Activated CD4-positive, alpha-beta T cell treated with anti-CD3 and anti-CD28 coated beads, Interleukin-2, amount 50 U/mL, for 16 hours (primary cell): ENCODE measurements around the gene C5.
"Not testable (repeated sequence)": the region's sequence is repeated elsewhere in the genome, so short reads cannot be mapped to it uniquely, and the experiment has no call there.

Experiments used
- DNase-seq: peaks from one replicate; pipeline ENCODE4 v3.0.0-alpha.2; 2020

Gene C5

GRCh38 chr9:121048175-121048574 lies 1.9 kb downstream of the C5 start:
- no peak for DNase-seq

DNA sequence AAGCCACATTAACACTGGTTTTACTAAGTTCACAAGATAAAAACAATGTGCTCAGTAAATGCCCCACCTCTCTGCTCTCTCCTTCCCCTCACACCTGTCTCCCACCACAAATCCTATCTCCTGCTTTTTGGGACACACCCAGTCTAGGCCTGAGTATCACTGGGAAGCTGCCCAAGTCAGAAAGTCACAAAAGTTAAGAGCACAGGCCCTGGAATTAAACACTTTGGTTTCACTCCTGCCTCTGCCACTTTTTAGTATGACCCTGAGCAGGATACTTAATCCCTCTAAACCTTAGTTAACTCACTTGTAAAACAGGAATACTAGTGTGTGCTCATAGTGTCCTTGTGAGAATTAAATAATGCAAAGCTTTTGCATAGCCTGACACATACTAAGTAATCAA lies 11.3 kb downstream of the C5 start:
- DNase-seq = no peak

GRCh38 chr9:121038362-121038761 lies 11.7 kb downstream of the C5 start:
- no peak for DNase-seq

DNA sequence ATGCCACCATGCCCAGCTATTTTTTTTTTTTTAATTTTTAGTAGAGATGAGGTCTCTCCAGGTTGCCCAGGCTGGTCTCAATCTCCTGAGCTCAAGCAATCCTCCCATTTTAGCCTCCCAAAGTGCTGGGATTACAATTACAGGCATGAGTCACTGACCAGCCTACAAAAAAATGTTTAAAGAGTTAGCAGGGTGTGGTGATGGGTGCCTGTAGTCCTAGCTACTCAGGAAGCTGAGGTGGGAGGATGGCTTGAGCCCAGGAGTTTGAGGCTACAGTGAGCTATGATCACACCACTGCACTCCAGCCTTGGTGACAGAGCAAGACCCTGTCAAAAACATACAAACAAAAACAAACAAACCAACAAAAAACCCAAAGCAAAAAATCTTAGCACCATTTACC lies 14.4 kb downstream of the C5 start:
- DNase-seq = not testable (repeated sequence)

DNA sequence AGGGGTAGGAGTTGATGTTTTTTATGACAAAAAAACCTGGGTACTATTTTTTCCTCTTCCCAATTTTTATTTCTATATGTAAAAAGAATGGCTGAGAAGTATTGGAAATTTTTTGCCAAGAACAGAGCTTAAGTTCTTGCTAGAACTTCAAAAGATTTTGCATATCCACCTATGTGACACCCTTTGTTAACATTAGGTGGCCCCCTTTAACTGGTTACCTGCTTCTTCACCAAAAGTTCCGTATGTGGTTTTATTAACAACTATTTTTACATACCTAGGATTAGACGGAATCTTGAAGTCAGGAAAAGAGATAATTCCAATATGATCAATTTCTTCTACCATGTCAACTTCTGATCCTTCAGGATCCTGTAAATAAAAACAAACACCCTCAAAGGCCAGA lies 15.5 kb downstream of the C5 start:
- no peak for DNase-seq

- no peak for DNase-seq
Observed at GRCh38 chr9:121029469-121029868, 20.6 kb downstream of the C5 start.

- DNase-seq = not testable (repeated sequence)
Observed at GRCh38 chr9:121028285-121028684, 21.8 kb downstream of the C5 start.

GRCh38 chr9:121026768-121027167 lies 23.3 kb downstream of the C5 start:
- no peak for DNase-seq

DNA sequence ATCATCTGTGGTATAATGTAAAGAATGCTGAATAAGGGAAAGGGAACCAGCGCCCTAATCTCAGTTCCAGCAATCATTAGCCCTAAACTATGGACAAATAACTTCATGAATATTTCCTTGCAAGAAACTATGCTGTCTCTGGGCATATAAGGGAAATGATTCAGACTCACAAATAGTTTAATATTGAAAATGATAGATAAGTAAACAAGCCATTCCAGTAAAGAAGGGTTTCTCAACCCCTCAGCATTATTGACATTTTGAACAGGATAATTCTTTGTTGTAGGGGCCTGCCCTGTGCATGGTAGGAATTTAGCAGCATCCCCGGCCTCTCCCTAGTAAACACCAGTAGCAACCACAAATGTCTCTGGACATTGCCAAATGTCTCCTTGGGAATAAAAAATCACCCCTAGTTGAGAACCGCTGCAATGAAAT lies 23.8 kb downstream of the C5 start:
- DNase-seq = no peak

- DNase-seq = no peak
Observed at GRCh38 chr9:121024237-121024636, 25.8 kb downstream of the C5 start.

DNA sequence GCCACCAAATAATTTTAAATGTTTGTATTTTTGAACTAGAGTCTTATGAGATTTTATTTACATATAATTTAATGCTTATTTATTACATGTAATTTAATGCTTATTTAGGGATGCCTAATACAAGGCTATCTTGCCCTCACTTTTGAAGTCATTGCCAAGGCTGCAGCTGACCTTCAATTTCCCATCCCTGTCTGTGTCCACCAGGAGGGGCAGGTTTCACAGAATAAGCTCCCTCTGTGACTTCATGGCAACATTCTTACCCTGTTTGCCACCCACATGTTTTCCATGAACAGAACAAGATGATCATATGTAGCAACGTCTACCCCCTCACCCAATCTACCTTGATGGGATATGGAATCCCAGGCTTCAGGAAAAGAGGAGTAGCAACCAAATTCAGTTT lies 27.0 kb downstream of the C5 start:
- no peak for DNase-seq

DNA sequence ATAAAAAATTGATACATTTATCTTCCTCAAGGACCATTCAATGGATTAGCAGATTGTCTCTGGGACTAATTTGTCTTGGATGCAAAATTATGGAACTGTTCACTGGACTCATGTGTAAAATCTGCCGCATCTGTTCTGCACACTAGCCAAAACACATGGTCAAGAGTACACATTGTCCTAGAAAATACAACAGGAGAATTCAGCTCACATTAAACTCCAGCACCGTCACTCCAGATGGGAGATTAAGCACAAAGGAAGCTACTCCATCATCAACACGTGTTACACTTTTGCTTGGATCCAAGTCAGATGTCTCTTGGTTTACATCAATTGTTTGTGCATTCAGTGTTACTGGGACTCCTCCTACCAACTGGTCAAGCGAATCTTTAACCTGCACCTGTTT lies 28.8 kb downstream of the C5 start:
- DNase-seq = no peak

DNA sequence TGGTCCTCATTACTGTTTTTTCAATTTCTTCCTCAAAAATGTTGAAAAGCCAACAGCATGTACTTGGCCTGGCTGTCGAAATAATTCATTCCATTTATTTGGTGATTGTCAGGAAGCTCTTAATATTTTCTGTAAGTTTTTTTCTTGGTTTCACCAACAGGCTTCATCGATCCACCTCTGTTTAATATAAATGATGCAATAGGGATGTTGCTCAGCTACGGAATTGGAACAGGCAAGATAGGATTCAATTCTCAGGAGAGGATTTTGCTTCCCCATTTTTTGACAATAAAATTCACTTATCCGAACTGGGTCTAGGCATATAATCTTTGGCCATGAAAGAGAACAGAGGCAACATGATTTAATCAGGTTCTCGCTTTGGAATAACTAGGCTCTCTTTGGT lies 30.8 kb downstream of the C5 start:
- DNase-seq = no peak

- DNase-seq = no peak
Observed at GRCh38 chr9:121013911-121014310, 36.2 kb downstream of the C5 start.

GRCh38 chr9:121009650-121010049 lies 40.4 kb downstream of the C5 start:
- DNase-seq = peak; percentile 14

DNA sequence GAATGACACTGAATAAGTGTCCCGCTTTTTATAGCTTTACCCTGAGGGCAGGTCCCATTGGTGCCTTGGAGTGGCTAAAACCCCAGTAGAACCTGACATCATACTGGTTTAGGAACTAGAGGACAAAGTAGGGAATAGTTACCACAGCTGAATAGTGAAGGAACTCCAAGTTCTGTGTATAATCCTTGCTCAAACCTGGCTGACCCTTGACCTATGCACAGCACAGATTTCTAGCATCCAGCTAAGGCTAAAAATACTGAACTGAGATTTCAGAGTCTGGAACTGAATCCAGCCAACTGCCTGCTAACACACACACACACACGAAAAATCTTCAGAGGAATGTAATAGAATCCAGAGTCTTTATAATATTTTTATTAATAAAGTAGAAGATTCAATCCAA lies 50.8 kb downstream of the C5 start:
- DNase-seq = no peak

GRCh38 chr9:120998111-120998510 lies 52.0 kb downstream of the C5 start:
- no peak for DNase-seq

DNA sequence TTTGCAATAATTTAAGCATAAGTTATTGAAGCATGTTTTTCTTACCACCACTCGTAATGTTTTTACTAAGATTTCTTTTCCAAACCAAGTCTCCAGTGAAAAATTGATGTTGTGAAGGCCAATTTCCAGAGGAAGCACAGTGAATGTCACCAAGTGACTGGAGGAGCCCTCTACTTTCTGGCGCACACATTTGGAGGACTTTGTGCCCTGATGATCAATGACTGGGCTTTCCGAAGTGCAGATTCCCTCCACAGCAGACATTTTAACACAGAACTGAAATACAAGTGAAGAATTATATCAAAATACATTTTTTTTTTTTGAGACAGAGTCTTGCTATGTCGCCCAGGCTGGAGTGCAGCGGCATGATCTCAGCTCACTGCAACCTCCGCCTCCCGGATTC lies 52.6 kb downstream of the C5 start:
- no peak for DNase-seq

DNA sequence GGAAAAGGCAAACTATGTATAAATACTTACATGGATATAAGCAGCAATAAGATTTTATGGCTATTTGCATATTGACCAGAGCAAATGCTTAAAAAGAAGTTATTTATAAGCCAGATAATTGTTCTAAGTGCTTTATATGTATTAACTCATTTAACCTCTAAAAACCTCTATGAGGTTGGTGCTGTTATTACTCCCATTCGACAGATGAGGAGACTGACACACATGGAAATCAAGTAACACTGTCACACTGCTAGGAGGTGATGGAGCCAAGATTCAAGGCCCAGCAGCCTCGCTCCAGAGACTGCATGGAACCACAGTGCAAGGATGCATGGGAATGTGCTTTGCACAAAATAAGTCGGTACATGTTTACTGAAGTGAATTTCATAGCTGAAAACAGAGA lies 53.7 kb downstream of the C5 start:
- DNase-seq = no peak

- DNase-seq = no peak
Observed at GRCh38 chr9:120989065-120989464, 61.0 kb downstream of the C5 start.

DNA sequence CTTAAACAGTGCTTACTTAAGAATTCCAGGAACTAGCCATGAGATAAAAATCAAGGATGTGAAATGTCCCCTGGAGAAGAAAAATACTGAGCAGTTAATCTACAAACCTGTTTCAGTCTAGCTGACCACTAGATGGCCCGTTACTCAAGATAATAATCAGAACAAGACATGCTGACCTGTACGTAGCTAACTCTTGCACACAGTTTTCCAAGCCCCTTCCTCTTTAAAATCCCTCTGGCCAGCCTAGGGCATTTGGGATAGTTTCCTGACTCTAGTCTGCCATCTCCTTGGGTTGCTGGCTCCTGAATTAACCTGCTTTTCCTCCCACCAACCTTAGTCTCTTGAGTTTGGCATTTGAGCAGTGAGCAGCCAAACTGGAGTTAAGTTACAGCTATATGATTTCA lies 64.3 kb downstream of the C5 start:
- peak; percentile 12 for DNase-seq

- DNase-seq = no peak
Observed at GRCh38 chr9:120983259-120983837, 66.7 kb downstream of the C5 start.

GRCh38 chr9:120982836-120983235 lies 67.2 kb downstream of the C5 start:
- DNase-seq = no peak

DNA sequence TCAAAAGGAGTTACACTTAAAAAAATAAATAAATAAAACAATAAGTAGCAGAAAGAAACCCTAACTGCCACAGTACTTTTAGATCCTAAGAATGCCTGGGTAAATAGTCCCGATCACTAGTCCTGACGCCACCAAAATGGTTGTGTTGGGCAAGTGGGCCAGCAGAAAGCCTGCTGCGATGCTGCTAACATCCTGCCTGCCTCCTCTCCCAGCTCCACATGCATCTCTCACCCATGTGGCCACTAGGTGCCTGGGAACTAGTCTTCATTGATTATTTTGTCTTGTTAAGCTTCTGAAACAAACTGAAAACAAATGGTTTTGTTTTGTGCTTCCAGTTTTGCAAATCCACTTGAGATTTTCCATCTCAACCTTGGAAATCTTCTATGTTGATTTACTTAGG lies 69.1 kb downstream of the C5 start:
- no peak for DNase-seq

- no peak for DNase-seq
Observed at GRCh38 chr9:120979797-120980196, 70.3 kb downstream of the C5 start.

GRCh38 chr9:120978987-120979386 lies 71.1 kb downstream of the C5 start:
- no peak for DNase-seq
